SU-DHL-6 (cell line): Measurements from ENCODE around the gene KPTN.

Experiments used
- EZH2phosphoT487 ChIP-seq: fragments of 200-600 bp; sonication (generic), shearing (Covaris generic); conservative IDR thresholded peaks from 2 replicates; pipeline ENCODE4 v1.6.1; 2018; ENCODE audit warnings: mild to moderate bottlenecking, antibody characterized with exemption, low read length, moderate library complexity, mixed read lengths
- TF ChIP-seq, protein P1 (sequence below): fragments of 200-600 bp; sonication (generic); IDR thresholded peaks from one replicate; pipeline ENCODE4 v1.5.1; 2017; ENCODE audit warnings: antibody characterized with exemption, mild to moderate bottlenecking, low read length, moderate library complexity; ENCODE audit not compliant: insufficient read depth, poor library complexity, severe bottlenecking

DNA sequence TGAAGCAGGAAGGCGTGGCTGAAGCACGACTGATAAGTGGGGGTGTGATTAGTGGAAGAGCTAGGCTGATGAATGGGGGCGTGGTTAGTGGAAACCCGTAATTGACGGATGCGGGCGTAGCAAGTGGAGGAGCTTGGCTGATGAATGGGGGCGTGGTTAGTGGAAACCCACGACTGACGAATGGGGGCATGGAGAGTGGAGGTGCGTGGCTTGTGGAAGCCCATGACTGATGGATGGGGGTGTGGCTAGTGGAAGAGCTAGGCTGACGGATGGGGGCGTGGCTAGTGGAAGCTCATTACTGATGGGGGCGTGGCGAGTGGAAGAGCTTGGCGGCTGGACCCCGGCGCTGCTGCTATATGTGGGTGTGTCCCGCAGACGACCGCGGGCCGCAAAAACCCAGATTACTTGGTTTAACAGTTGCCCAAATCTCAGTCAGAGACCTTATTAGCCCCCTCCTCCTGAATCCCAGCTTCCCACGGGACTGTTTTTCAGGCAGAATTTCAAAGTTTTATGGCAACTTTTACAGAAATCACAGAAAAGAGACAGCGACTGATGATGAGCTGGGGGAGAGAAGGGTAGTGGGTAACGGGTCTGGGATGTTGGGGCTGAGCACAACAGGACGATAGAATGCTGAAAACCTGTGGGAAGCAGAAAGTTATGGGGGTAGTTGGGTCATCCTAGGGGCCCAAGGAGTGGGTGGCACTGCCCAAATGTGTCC, 55.7 kb downstream of the KPTN start:
- TF ChIP-seq, protein P1, sequence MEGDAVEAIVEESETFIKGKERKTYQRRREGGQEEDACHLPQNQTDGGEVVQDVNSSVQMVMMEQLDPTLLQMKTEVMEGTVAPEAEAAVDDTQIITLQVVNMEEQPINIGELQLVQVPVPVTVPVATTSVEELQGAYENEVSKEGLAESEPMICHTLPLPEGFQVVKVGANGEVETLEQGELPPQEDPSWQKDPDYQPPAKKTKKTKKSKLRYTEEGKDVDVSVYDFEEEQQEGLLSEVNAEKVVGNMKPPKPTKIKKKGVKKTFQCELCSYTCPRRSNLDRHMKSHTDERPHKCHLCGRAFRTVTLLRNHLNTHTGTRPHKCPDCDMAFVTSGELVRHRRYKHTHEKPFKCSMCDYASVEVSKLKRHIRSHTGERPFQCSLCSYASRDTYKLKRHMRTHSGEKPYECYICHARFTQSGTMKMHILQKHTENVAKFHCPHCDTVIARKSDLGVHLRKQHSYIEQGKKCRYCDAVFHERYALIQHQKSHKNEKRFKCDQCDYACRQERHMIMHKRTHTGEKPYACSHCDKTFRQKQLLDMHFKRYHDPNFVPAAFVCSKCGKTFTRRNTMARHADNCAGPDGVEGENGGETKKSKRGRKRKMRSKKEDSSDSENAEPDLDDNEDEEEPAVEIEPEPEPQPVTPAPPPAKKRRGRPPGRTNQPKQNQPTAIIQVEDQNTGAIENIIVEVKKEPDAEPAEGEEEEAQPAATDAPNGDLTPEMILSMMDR, result no peak
- TF ChIP-seq EZH2phosphoT487, result no peak
